ENCODE data around the gene TBCD. TPM values are rescaled to one million over a fixed set of nuclear protein-coding genes. Genes with fewer than 3 reads are reported as not detected.

Gene TBCD
- total RNA-seq, 2 experiments from 2014 or later = 87.8 to 145 TPM

DNA sequence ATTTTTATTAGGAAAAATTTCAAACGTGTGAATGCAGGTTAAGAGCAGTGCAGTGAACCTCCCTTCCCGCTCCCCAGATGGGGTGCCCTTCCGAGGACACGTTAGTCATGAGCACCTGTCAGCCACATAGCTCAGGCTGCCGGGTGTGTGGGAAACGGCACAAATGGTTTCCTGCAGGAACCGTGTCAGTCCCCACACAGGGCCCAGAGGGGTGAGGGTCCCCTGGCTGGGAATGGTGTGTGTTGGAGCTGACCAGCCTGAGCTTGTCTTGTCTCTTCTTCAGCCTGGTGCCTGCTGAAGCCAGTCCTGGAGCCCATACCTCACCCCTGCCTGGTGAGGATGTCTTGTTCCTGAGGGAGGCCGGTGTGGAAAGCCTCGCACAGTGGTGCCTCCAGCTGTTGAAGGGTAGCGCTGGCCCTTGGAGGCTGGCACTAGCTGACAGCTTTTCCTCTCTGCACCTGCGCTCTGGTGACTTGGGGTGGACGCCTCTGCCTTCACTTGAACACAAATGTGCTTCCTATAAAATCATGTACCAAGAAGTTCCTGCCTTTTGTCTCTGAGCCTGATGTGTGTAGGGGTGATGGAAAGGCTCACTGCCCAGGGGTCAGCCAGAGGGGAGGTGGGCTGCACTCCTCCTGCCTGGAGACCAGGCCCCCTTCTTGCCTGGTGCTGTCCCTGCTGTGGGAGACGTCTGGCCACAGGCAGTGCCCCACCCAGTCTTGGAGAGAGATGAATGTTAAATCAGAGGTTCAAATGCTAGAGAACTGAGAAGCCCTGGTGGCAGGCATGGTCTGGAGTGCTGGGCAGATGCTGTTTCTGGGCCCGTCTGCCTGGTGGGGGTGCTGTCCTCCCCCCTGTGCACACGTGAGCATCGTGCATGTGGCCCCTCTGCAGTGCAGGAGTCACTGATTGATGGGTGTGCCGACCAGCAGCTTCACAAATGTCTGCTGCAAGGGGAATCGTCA, 190.6 kb downstream of the TBCD start:
- ChIA-PET POLR2A (interaction anchor here (0.6 kb wide), 1 partner anchor 226 kb away, joined by 3 read pairs; the partner anchor contains the start of gene FN3KRP), CTCF (ENCODE audit: unreplicated experiment) (interaction anchor here (0.6 kb wide), 1 partner anchor 189 kb away, joined by 3 read pairs; no protein-coding TSS in a partner anchor)
- Histone ChIP-seq H3K79me2 (ENCODE audit: insufficient read depth, low read depth, low read length) (no peaks in the 10 kb centered on the region), H3K4me3 (ENCODE audit: low read depth, low read length, poor library complexity, severe bottlenecking) (no peak overlapping the region), H3K36me3 (ENCODE audit: insufficient read depth, low read length) (peaks cover 87% of the 10 kb centered on the region), H4K20me1 (ENCODE audit: insufficient read depth, low read length) (no peaks in the 10 kb centered on the region), H3K27ac (ENCODE audit: low read depth, low read length, poor library complexity, severe bottlenecking) (no peak overlapping the region), H3K9me3 (ENCODE audit: low read length) (peaks cover 30% of the 10 kb centered on the region), H3K4me1 (ENCODE audit: insufficient read depth, low read length, poor library complexity, severe bottlenecking) (no peaks in the 10 kb centered on the region), H2AFZ (ENCODE audit: low read length) (no peak overlapping the region), H3K9me2 (ENCODE audit: insufficient read depth, low read length) (no peaks in the 10 kb centered on the region), H3K4me2 (ENCODE audit: low read length) (no peak overlapping the region)
- BruUV-seq (replicated peaks) = no TSS peak
- TF ChIP-seq EZH2phosphoT487 (IDR thresholded peaks at IDR 0.05; ENCODE audit: borderline replicate concordance, low read depth, low read length) = no peak
- TF ChIP-seq, protein P1, sequence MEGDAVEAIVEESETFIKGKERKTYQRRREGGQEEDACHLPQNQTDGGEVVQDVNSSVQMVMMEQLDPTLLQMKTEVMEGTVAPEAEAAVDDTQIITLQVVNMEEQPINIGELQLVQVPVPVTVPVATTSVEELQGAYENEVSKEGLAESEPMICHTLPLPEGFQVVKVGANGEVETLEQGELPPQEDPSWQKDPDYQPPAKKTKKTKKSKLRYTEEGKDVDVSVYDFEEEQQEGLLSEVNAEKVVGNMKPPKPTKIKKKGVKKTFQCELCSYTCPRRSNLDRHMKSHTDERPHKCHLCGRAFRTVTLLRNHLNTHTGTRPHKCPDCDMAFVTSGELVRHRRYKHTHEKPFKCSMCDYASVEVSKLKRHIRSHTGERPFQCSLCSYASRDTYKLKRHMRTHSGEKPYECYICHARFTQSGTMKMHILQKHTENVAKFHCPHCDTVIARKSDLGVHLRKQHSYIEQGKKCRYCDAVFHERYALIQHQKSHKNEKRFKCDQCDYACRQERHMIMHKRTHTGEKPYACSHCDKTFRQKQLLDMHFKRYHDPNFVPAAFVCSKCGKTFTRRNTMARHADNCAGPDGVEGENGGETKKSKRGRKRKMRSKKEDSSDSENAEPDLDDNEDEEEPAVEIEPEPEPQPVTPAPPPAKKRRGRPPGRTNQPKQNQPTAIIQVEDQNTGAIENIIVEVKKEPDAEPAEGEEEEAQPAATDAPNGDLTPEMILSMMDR (conservative IDR thresholded peaks at IDR 0.05; ENCODE audit: low read length) = no peak
- no peak for DNase-seq (ENCODE audit: low spot score)
- intact Hi-C loops (cut with micrococcal nuclease; ENCODE audit: unreplicated experiment) = no loop called here

DNA sequence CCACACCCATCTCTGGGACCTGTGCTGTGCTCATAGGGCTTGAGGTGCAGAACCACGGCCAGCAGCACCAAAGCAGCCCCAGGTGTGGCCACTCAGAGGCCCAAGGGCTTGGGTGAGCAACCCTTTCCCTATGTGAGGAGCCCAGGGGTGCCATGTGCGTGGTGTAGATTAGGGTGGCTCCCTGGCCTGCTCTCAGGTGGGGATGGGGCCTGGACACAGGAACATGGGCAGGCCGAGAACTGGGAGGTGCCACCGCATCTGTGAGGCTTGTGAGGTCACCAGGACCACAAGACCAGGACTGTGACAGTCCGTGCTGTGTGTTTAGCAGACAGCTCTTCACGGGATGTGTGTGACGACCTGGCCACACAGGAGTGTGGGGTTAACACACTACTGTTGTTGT, 191.5 kb downstream of the TBCD start:
- Histone ChIP-seq H3K9me2 (ENCODE audit: insufficient read depth, low read length) (no peaks in the 10 kb centered on the region), H3K4me1 (ENCODE audit: insufficient read depth, low read length, poor library complexity, severe bottlenecking) (no peaks in the 10 kb centered on the region), H3K9me3 (ENCODE audit: low read length) (peaks cover 30% of the 10 kb centered on the region), H3K4me2 (ENCODE audit: low read length) (no peak overlapping the region), H4K20me1 (ENCODE audit: insufficient read depth, low read length) (no peaks in the 10 kb centered on the region), H2AFZ (ENCODE audit: low read length) (no peak overlapping the region), H3K36me3 (ENCODE audit: insufficient read depth, low read length) (peaks cover 84% of the 10 kb centered on the region), H3K4me3 (ENCODE audit: low read depth, low read length, poor library complexity, severe bottlenecking) (no peak overlapping the region), H3K27ac (ENCODE audit: low read depth, low read length, poor library complexity, severe bottlenecking) (no peak overlapping the region), H3K79me2 (ENCODE audit: insufficient read depth, low read depth, low read length) (no peaks in the 10 kb centered on the region)
- ChIA-PET POLR2A (no interaction called here), CTCF (ENCODE audit: unreplicated experiment) (no interaction called here)
- intact Hi-C loops (cut with micrococcal nuclease; ENCODE audit: unreplicated experiment) = no loop called here
- no TSS peak for BruUV-seq (replicated peaks)
- no peak for DNase-seq (ENCODE audit: low spot score)
- no peak for TF ChIP-seq EZH2phosphoT487 (IDR thresholded peaks at IDR 0.05; ENCODE audit: borderline replicate concordance, low read depth, low read length)
- TF ChIP-seq, protein P1 (conservative IDR thresholded peaks at IDR 0.05; ENCODE audit: low read length) = no peak

GRCh38 chr17:82943751-82944150, 191.9 kb downstream of the TBCD start:
- no TSS peak for BruUV-seq (replicated peaks)
- H3K79me2 ChIP-seq (ENCODE audit: insufficient read depth, low read depth, low read length) = no peaks in the 10 kb centered on the region
- ChIA-PET POLR2A (no interaction called here), CTCF (ENCODE audit: unreplicated experiment) (no interaction called here)
- no peak overlapping the region for H3K27ac ChIP-seq (ENCODE audit: low read depth, low read length, poor library complexity, severe bottlenecking)
- no peak overlapping the region for H3K4me3 ChIP-seq (ENCODE audit: low read depth, low read length, poor library complexity, severe bottlenecking)
- no peak overlapping the region for H3K4me2 ChIP-seq (ENCODE audit: low read length)
- DNase-seq (ENCODE audit: low spot score) = no peak
- TF ChIP-seq, protein P1 (conservative IDR thresholded peaks at IDR 0.05; ENCODE audit: low read length) = no peak
- TF ChIP-seq EZH2phosphoT487 (IDR thresholded peaks at IDR 0.05; ENCODE audit: borderline replicate concordance, low read depth, low read length) = no peak
- no peak overlapping the region for H2AFZ ChIP-seq (ENCODE audit: low read length)
- no peaks in the 10 kb centered on the region for H3K9me2 ChIP-seq (ENCODE audit: insufficient read depth, low read length)
- H3K4me1 ChIP-seq (ENCODE audit: insufficient read depth, low read length, poor library complexity, severe bottlenecking) = no peaks in the 10 kb centered on the region
- peaks cover 81% of the 10 kb centered on the region for H3K36me3 ChIP-seq (ENCODE audit: insufficient read depth, low read length)
- intact Hi-C loops (cut with micrococcal nuclease; ENCODE audit: unreplicated experiment) = no loop called here
- H4K20me1 ChIP-seq (ENCODE audit: insufficient read depth, low read length) = no peaks in the 10 kb centered on the region
- H3K9me3 ChIP-seq (ENCODE audit: low read length) = peaks cover 30% of the 10 kb centered on the region

Data from OCI-LY7 (cell line).